Transverse colon (tissue), 4 donors: ENCODE results near the gene CSRP1.

Source experiments
- EP300 ChIP-seq: sonication (generic); formaldehyde crosslinking; IDR thresholded peaks from one replicate; pipeline ENCODE4 v1.6.1; 2017; ENCODE audit warnings: antibody characterized with exemption, low read depth
- POLR2A ChIP-seq: fragments of 450-650 bp; IDR thresholded peaks from one replicate; pipeline ENCODE4 v1.6.1; 2016; ENCODE audit warnings: antibody characterized with exemption, mild to moderate bottlenecking, moderate library complexity
- POLR2AphosphoS5 ChIP-seq, 3 donors: sonication (generic); formaldehyde crosslinking; IDR thresholded peaks; one replicate each; pipeline ENCODE4 v1.6.1; 2016; ENCODE audit warnings: antibody characterized with exemption in 3 of 3
- TF ChIP-seq, protein P1 (sequence below), 5 experiments: fragments of 200-600 bp in 3 of 5; fragments of 450-650 bp in 2 of 5; sonication (generic) in 3 of 5; IDR thresholded peaks; 1 replicate in 2 of 5; 2 replicates in 3 of 5; pipeline ENCODE4 v1.5.1; 2016 to 2017; ENCODE audit warnings: antibody characterized with exemption in 5 of 5, inconsistent platforms in 3 of 5, mild to moderate bottlenecking in 2 of 5, moderate library complexity in 1 of 5

GRCh38 chr1:201457508-201457960 is 49.4 kb downstream of the CSRP1 start:
- TF ChIP-seq, protein P1, sequence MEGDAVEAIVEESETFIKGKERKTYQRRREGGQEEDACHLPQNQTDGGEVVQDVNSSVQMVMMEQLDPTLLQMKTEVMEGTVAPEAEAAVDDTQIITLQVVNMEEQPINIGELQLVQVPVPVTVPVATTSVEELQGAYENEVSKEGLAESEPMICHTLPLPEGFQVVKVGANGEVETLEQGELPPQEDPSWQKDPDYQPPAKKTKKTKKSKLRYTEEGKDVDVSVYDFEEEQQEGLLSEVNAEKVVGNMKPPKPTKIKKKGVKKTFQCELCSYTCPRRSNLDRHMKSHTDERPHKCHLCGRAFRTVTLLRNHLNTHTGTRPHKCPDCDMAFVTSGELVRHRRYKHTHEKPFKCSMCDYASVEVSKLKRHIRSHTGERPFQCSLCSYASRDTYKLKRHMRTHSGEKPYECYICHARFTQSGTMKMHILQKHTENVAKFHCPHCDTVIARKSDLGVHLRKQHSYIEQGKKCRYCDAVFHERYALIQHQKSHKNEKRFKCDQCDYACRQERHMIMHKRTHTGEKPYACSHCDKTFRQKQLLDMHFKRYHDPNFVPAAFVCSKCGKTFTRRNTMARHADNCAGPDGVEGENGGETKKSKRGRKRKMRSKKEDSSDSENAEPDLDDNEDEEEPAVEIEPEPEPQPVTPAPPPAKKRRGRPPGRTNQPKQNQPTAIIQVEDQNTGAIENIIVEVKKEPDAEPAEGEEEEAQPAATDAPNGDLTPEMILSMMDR (IDR thresholded peaks at IDR 0.05): no peak
- TF ChIP-seq POLR2A: no peak
- no peak for TF ChIP-seq POLR2AphosphoS5 (IDR thresholded peaks at IDR 0.05)
- no peak for TF ChIP-seq EP300
